Measurements from ENCODE around the gene CGN.

Gene CGN

GRCh38 chr1:151475175-151475574 is 36.0 kb upstream of the CGN start:
- H3K4me3 ChIP-seq (ENCODE audit: low read depth, low read length): no peak overlapping the region
- no peak for TF ChIP-seq CTCF (IDR thresholded peaks at IDR 0.05; ENCODE audit: borderline replicate concordance, insufficient read depth, low read depth, low read length)

DNA sequence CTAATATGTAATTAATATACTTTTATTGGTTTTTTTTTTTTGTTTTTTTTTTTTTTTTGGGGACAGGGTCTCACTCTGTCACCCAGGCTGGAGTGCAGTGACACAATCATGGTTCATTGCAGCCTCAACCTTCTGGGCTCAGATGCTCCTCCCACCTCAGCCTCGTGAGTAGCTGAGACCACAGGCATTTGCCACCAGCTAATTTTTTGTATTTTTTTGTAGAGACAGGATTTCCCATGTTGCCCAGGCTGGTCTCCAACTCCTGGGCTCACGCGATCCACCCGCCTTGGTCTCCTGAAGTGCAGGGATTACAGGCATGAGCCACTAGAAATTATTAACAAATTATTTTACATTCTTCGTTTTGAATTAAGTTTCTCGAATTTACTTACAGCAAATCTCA is 35.1 kb upstream of the CGN start:
- TF ChIP-seq CTCF (IDR thresholded peaks at IDR 0.05; ENCODE audit: borderline replicate concordance, insufficient read depth, low read depth, low read length): no peak
- H3K4me3 ChIP-seq (ENCODE audit: low read depth, low read length): no peak overlapping the region

DNA sequence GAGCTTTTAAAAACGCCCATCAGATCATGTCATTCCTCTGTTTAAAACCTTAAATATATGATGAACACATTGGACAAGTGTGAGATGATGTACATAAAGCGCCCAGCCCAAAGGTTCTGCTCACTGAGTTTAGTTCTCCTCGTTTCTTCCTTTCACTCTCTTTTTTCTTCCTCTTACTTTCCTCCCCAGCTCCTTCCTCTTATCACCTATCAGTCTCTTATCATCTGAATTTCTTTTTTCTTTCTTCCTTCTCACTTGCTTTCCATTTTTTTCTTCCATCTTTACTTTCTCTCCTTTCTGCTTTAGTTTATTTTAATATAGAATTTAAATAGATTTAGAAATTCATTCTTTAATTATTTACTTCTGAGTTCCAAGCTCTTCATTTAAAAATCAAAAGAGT is 34.1 kb upstream of the CGN start:
- H3K4me3 ChIP-seq (ENCODE audit: low read depth, low read length): no peak overlapping the region

GRCh38 chr1:151478140-151478812 is 32.9 kb upstream of the CGN start:
- TF ChIP-seq CTCF (IDR thresholded peaks at IDR 0.05; ENCODE audit: borderline replicate concordance, insufficient read depth, low read depth, low read length): no peak

More for the DNA sequence above, 34.1 kb upstream of the CGN start:
- no peak for TF ChIP-seq CTCF (IDR thresholded peaks at IDR 0.05; ENCODE audit: borderline replicate concordance, insufficient read depth, low read depth, low read length)

GRCh38 chr1:151478923-151479322 is 32.3 kb upstream of the CGN start:
- no peak overlapping the region for H3K4me3 ChIP-seq (ENCODE audit: low read depth, low read length)
- no peak for TF ChIP-seq CTCF (IDR thresholded peaks at IDR 0.05; ENCODE audit: borderline replicate concordance, insufficient read depth, low read depth, low read length)

More at GRCh38 chr1:151478140-151478812, 32.9 kb upstream of the CGN start:
- H3K4me3 ChIP-seq (ENCODE audit: low read depth, low read length): no peak overlapping the region

DNA sequence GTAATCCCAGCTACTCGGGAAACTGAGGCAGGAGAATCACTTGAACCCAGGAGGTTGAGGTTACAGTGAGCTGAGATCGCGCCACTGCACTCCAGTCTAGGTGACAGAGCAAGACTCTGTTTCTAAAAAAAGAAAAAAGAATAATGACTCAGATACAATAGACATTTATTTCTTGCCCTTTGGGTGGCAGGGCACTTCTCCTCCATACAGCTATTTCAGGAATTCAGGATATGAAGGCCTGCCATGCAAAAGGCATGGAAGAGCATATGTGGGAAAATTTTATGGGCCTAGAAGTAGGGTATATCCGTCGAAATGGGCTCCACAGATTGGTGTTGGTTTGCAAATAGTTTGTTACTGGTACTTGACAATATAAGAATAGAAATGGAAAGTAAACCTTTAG is 31.7 kb upstream of the CGN start:
- TF ChIP-seq CTCF (IDR thresholded peaks at IDR 0.05; ENCODE audit: borderline replicate concordance, insufficient read depth, low read depth, low read length): no peak
- no peak overlapping the region for H3K4me3 ChIP-seq (ENCODE audit: low read depth, low read length)

GRCh38 chr1:151482017-151482416 is 29.2 kb upstream of the CGN start:
- no peak overlapping the region for H3K4me3 ChIP-seq (ENCODE audit: low read depth, low read length)
- TF ChIP-seq CTCF (IDR thresholded peaks at IDR 0.05; ENCODE audit: borderline replicate concordance, insufficient read depth, low read depth, low read length): no peak

Data from GM12875 (cell line).